Neuronal stem cell (in vitro differentiated cells): ENCODE measurements around the gene FBXO41.

Experiments
- DNase-seq: peaks from one replicate; pipeline ENCODE4 v3.0.0-alpha.2; 2013; ENCODE audit warnings: low spot score
- H2AFZ ChIP-seq: one replicate; pipeline ENCODE4 v1.6.1; 2013; ENCODE audit warnings: mild to moderate bottlenecking, low read length, inconsistent platforms
- H2AK5ac ChIP-seq: 2 replicates; pipeline ENCODE4 v1.6.1; 2013; ENCODE audit warnings: low read depth, mild to moderate bottlenecking, inconsistent platforms, low read length, moderate library complexity, mixed read lengths
- H2BK120ac ChIP-seq: 2 replicates; pipeline ENCODE4 v1.6.1; 2013; ENCODE audit warnings: low read depth, mild to moderate bottlenecking, inconsistent platforms, low read length, moderate library complexity, mixed read lengths
- H2BK12ac ChIP-seq: one replicate; pipeline ENCODE4 v1.6.1; 2013; ENCODE audit warnings: low read length, inconsistent platforms
- H2BK15ac ChIP-seq: 2 replicates; pipeline ENCODE4 v1.6.1; 2013; ENCODE audit warnings: mild to moderate bottlenecking, low read length, inconsistent platforms, mixed read lengths
- H2BK5ac ChIP-seq: one replicate; pipeline ENCODE4 v1.6.1; 2013; ENCODE audit warnings: inconsistent platforms, mild to moderate bottlenecking, low read length, moderate library complexity
- H3K14ac ChIP-seq: one replicate; pipeline ENCODE4 v1.6.1; 2013; ENCODE audit warnings: low read length, inconsistent platforms
- H3K18ac ChIP-seq: 2 replicates; pipeline ENCODE4 v1.6.1; 2013; ENCODE audit warnings: low read length, inconsistent platforms
- H3K23ac ChIP-seq: 2 replicates; pipeline ENCODE4 v1.6.1; 2013; ENCODE audit warnings: low read depth, mild to moderate bottlenecking, mixed read lengths, low read length, inconsistent platforms; ENCODE audit not compliant: poor library complexity
- H3K27ac ChIP-seq: replicated peaks from 3 replicates; pipeline ENCODE4 v1.5.1; 2013; ENCODE audit warnings: low read length, inconsistent platforms
- H3K27me3 ChIP-seq, 3 experiments: 2 replicates each; pipeline ENCODE4 v1.6.1; 2013; ENCODE audit warnings: low read length in 3 of 3, mild to moderate bottlenecking in 2 of 3, inconsistent platforms in 1 of 3, low read depth in 1 of 3, mixed read lengths in 1 of 3, moderate library complexity in 1 of 3; ENCODE audit not compliant: control insufficient read depth in 3 of 3, insufficient read depth in 3 of 3
- H3K36me3 ChIP-seq, 2 donors: replicated peaks in 1 of 2; 2 replicates each; pipeline ENCODE4 v1.6.1; 2013; ENCODE audit warnings: low read length in 2 of 2; ENCODE audit not compliant: control insufficient read depth in 2 of 2, insufficient read depth in 2 of 2
- H3K4ac ChIP-seq: 2 replicates; pipeline ENCODE4 v1.6.1; 2013; ENCODE audit warnings: inconsistent platforms, mild to moderate bottlenecking, low read length, moderate library complexity
- H3K4me1 ChIP-seq, 2 donors: 1 replicate in 1 of 2; 2 replicates in 1 of 2; pipeline ENCODE4 v1.6.1; 2013; ENCODE audit warnings: low read length in 2 of 2, low read depth in 1 of 2; ENCODE audit not compliant: control insufficient read depth in 2 of 2, insufficient read depth in 1 of 2
- H3K4me2 ChIP-seq: one replicate; pipeline ENCODE4 v1.6.1; 2013; ENCODE audit warnings: mild to moderate bottlenecking, low read length, inconsistent platforms; ENCODE audit not compliant: insufficient read depth, poor library complexity, severe bottlenecking
- H3K4me3 ChIP-seq, 2 donors: 2 replicates each; pipeline ENCODE4 v1.5.1; 2013; ENCODE audit warnings: low read length in 2 of 2, mild to moderate bottlenecking in 2 of 2, inconsistent platforms in 1 of 2, moderate library complexity in 1 of 2
- H3K79me1 ChIP-seq: one replicate; pipeline ENCODE4 v1.6.1; 2013; ENCODE audit warnings: low read depth, mild to moderate bottlenecking, inconsistent platforms, low read length, moderate library complexity
- H3K9ac ChIP-seq: one replicate; pipeline ENCODE4 v1.6.1; 2013; ENCODE audit warnings: mild to moderate bottlenecking, low read depth, low read length, inconsistent platforms; ENCODE audit not compliant: poor library complexity
- H3K9me3 ChIP-seq, 2 donors: replicated peaks in 1 of 2; 2 replicates each; pipeline versions ENCODE3 to v1.6.1; 2013; ENCODE audit warnings: low read length in 2 of 2, mild to moderate bottlenecking in 2 of 2, inconsistent platforms in 1 of 2, low read depth in 1 of 2, mixed read lengths in 1 of 2, moderate library complexity in 1 of 2; ENCODE audit not compliant: control insufficient read depth in 2 of 2, insufficient read depth in 1 of 2
- H4K8ac ChIP-seq: one replicate; pipeline ENCODE4 v1.6.1; 2013; ENCODE audit warnings: low read depth, mild to moderate bottlenecking, inconsistent platforms, low read length, moderate library complexity
- H4K91ac ChIP-seq: one replicate; pipeline ENCODE4 v1.6.1; 2013; ENCODE audit warnings: low read length, low read depth, mild to moderate bottlenecking, inconsistent platforms; ENCODE audit not compliant: poor library complexity
- WGBS, 2 donors: extraction: QIAGEN DNeasy Blood & Tissue Kit; methylation state at CpG; one replicate each; pipeline ENCODE4 v1.1.7; 2013; ENCODE audit warnings: missing lambda C conversion rate in 2 of 2, mixed read lengths in 1 of 2; ENCODE audit not compliant: insufficient read length in 2 of 2, insufficient replicate concordance in 1 of 2; ENCODE audit errors: extremely low coverage in 2 of 2; 5-methylcytosine and 5-hydroxymethylcytosine counted together

The FBXO41 gene

DNA sequence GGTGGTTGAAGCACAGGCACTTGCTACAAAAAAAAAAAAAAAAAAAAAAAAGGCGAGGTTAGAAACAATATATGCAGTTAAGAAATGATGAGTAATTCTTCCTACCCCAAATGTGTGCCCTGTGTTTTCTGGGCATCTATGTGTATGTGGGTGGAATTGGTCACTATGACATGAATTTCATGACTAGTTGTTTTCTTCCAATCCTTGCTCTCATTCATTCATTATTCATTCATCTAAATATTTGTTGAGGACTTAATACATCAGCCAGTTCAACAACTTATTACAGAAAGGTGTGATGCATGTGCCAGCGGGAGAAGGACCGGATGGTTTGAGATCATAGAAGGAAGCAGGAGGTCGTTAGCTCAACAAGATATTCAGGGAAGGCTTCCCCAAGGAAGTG lies 17.4 kb upstream of the FBXO41 start:
- no peak overlapping the region for H4K8ac ChIP-seq
- no peak overlapping the region for H3K27ac ChIP-seq
- no peak overlapping the region for H3K4me3 ChIP-seq
- H2AK5ac ChIP-seq: no peak overlapping the region
- no peak overlapping the region for H3K18ac ChIP-seq
- no CpG with 5 or more reads among the region's 4 CpGs for WGBS, 2 donors
- no peak overlapping the region for H2BK12ac ChIP-seq
- no peak overlapping the region for H3K4ac ChIP-seq
- H3K9ac ChIP-seq: no peak overlapping the region
- no peaks in the 10 kb centered on the region for H3K9me3 ChIP-seq
- no peak overlapping the region for H2BK120ac ChIP-seq
- H2AFZ ChIP-seq: no peak overlapping the region
- H3K4me2 ChIP-seq: no peak overlapping the region
- no peak overlapping the region for H3K14ac ChIP-seq
- peaks cover 2 to 4% of the 10 kb centered on the region in 2 donors for H3K4me1 ChIP-seq
- H3K36me3 ChIP-seq: no peaks in the 10 kb centered on the region
- H3K79me1 ChIP-seq: no peaks in the 10 kb centered on the region
- no peak overlapping the region for H2BK15ac ChIP-seq
- peaks cover 0 to 56% (median 7%) of the 10 kb centered on the region in 3 experiments for H3K27me3 ChIP-seq
- no peak overlapping the region for H2BK5ac ChIP-seq
- no peak overlapping the region for H3K23ac ChIP-seq
- H4K91ac ChIP-seq: no peak overlapping the region
- no peak for DNase-seq

DNA sequence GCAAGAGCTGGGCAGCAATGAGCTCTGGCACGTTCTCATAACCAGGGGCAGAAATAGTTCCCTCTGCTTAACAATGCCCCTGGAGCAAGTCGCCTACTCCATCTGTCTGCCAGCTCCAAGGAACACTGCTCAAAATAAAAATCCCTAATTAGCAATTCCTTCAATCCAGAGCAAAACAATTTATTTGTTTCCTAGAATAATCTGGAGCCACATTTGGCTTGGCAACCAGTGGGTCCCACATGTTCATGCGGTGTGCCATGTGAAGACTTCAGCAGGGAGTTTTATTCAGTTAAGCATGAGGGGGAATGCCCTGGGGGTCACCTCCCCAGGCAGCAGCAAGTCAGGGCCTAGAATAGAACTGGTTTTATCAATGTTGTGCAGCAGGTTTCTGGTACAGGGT lies 16.6 kb upstream of the FBXO41 start:
- Histone ChIP-seq H3K4ac (no peak overlapping the region), H3K4me1 (peaks cover 2 to 4% of the 10 kb centered on the region in 2 donors), H2BK15ac (no peak overlapping the region), H3K23ac (no peak overlapping the region), H3K14ac (no peak overlapping the region), H3K9ac (no peak overlapping the region), H2AK5ac (no peak overlapping the region), H4K8ac (no peak overlapping the region), H3K27ac (no peak overlapping the region), H3K36me3 (no peaks in the 10 kb centered on the region), H3K18ac (no peak overlapping the region), H3K4me3 (no peak overlapping the region), H3K9me3 (no peaks in the 10 kb centered on the region), H3K4me2 (no peak overlapping the region), H3K27me3 (peaks cover 0 to 57% (median 12%) of the 10 kb centered on the region in 3 experiments), H2BK12ac (no peak overlapping the region), H2AFZ (no peak overlapping the region), H2BK5ac (no peak overlapping the region), H2BK120ac (no peak overlapping the region), H4K91ac (no peak overlapping the region), H3K79me1 (no peaks in the 10 kb centered on the region)
- no CpG with 5 or more reads among the region's 3 CpGs for WGBS, 2 donors
- no peak for DNase-seq

DNA sequence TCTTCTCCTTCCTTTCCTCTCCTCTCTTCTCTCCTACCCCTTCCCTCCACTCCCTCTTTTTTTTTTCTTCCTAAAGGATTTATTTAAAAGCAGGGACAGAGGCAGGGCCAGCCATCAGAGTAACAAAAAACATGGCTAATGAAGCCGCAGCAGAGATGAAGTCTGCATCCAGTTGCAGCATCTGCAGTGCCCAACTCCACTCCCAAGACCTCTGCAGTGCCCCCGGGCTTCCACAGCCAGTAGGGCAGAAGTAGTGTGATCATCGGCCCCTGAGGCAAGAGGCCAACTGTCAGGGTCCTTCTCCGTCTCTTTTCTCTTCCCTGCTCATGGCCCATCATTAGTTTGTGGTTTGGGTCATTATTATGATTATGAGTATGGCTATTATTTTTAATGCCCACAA lies 13.3 kb upstream of the FBXO41 start:
- H4K8ac ChIP-seq: no peak overlapping the region
- DNase-seq: no peak
- no peak overlapping the region for H2BK12ac ChIP-seq

DNA sequence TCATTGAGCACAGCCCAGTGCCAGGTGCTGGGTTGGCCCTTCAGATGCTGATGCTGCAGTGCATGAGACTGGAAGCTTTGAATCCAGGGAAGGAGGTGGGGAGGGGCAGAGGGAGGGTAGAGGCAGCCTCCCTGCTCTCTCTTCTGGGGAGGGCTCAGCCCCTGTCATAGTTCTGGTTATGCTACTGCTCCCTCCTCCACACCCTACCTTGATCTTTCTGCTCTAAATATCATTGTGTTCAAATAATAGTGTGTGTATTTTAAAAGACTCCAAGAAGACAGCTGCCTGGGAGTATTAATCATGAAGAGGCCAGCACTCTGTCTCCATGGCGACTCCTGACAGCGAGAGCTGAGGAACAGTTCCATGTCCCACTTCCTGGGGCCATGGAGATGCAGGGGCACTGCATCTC lies 12.9 kb upstream of the FBXO41 start:
- Histone ChIP-seq H4K8ac (no peak overlapping the region), H2BK15ac (no peak overlapping the region), H3K4me2 (no peak overlapping the region), H3K9ac (no peak overlapping the region), H3K14ac (no peak overlapping the region), H3K4me3 (no peak overlapping the region), H2AFZ (no peak overlapping the region), H4K91ac (no peak overlapping the region), H2BK120ac (no peak overlapping the region), H2BK5ac (no peak overlapping the region), H3K4ac (no peak overlapping the region), H3K4me1 (peaks cover 4 to 8% of the 10 kb centered on the region in 2 donors), H3K9me3 (peaks cover 0 to 3% of the 10 kb centered on the region in 2 donors), H3K18ac (no peak overlapping the region), H2BK12ac (no peak overlapping the region), H3K79me1 (no peaks in the 10 kb centered on the region), H3K23ac (no peak overlapping the region), H2AK5ac (no peak overlapping the region), H3K36me3 (no peaks in the 10 kb centered on the region), H3K27me3 (peaks cover 12 to 83% (median 39%) of the 10 kb centered on the region in 3 experiments), H3K27ac (no peak overlapping the region)
- no CpG with 5 or more reads among the region's 2 CpGs for WGBS, 2 donors
- no peak for DNase-seq

More for the DNA sequence above, 13.3 kb upstream of the FBXO41 start:
- H3K4me2 ChIP-seq: no peak overlapping the region
- no peaks in the 10 kb centered on the region for H3K79me1 ChIP-seq
- peaks cover 4 to 8% of the 10 kb centered on the region in 2 donors for H3K4me1 ChIP-seq
- H3K18ac ChIP-seq: no peak overlapping the region
- H2BK5ac ChIP-seq: no peak overlapping the region
- H3K27me3 ChIP-seq: peaks cover 7 to 78% (median 35%) of the 10 kb centered on the region in 3 experiments
- H3K14ac ChIP-seq: no peak overlapping the region
- H3K4me3 ChIP-seq: no peak overlapping the region
- H4K91ac ChIP-seq: no peak overlapping the region
- no CpG with 5 or more reads among the region's 4 CpGs for WGBS, 2 donors
- H2AFZ ChIP-seq: no peak overlapping the region
- no peak overlapping the region for H3K23ac ChIP-seq
- no peaks in the 10 kb centered on the region for H3K36me3 ChIP-seq
- H3K9me3 ChIP-seq: peaks cover 0 to 3% of the 10 kb centered on the region in 2 donors
- H2BK15ac ChIP-seq: no peak overlapping the region
- H3K4ac ChIP-seq: no peak overlapping the region
- H3K9ac ChIP-seq: no peak overlapping the region
- H2BK120ac ChIP-seq: no peak overlapping the region
- no peak overlapping the region for H3K27ac ChIP-seq
- no peak overlapping the region for H2AK5ac ChIP-seq
